NCI-H1105 (cell line): ENCODE measurements around the gene ITPKB.
"Not testable (repeated sequence)": the region's sequence is repeated elsewhere in the genome, so short reads cannot be mapped to it uniquely, and the experiment has no call there.

Experiments
- DNase-seq: peaks from one replicate; lab custom pipeline; 2025; lab: John Stamatoyannopoulos, UW

Gene ITPKB

GRCh38 chr1:226602186-226603021 lies 136.7 kb downstream of the ITPKB start:
- DNase-seq = no peak

- no peak for DNase-seq
Measured at GRCh38 chr1:226601456-226601855, 137.6 kb downstream of the ITPKB start.

- DNase-seq = no peak
Measured at GRCh38 chr1:226600254-226600653, 138.8 kb downstream of the ITPKB start.

- DNase-seq = no peak
Measured at GRCh38 chr1:226599636-226600238, 139.3 kb downstream of the ITPKB start.

GRCh38 chr1:226598955-226599354 lies 140.1 kb downstream of the ITPKB start:
- DNase-seq = not testable (repeated sequence)

- DNase-seq = no peak
Measured at GRCh38 chr1:226598455-226598849, 140.6 kb downstream of the ITPKB start.

- no peak for DNase-seq
Measured at GRCh38 chr1:226597616-226598454, 141.2 kb downstream of the ITPKB start.

GRCh38 chr1:226596531-226597165 lies 142.4 kb downstream of the ITPKB start:
- DNase-seq = no peak

- no peak for DNase-seq
Measured at GRCh38 chr1:226593541-226593940, 145.5 kb downstream of the ITPKB start.

- DNase-seq = no peak
Measured at GRCh38 chr1:226590614-226591013, 148.5 kb downstream of the ITPKB start.

GRCh38 chr1:226589008-226589733 lies 149.9 kb downstream of the ITPKB start:
- no peak for DNase-seq

- DNase-seq = no peak
Measured at GRCh38 chr1:226588484-226588883, 150.6 kb downstream of the ITPKB start.

- DNase-seq = no peak
Measured at GRCh38 chr1:226586650-226587422, 152.2 kb downstream of the ITPKB start.

GRCh38 chr1:226586116-226586515 lies 153.0 kb downstream of the ITPKB start:
- DNase-seq = no peak

GRCh38 chr1:226584164-226584563 lies 154.9 kb downstream of the ITPKB start:
- no peak for DNase-seq

GRCh38 chr1:226582966-226583365 lies 156.1 kb downstream of the ITPKB start:
- DNase-seq = no peak
